Measurements from ENCODE around the gene NDEL1. TPM values are rescaled to one million over a fixed set of nuclear protein-coding genes. Genes with fewer than 3 reads are reported as not detected.

The NDEL1 gene
- total and polyA plus RNA-seq, 4 donors: 15.3 to 52.3 (median 35.4) TPM

DNA sequence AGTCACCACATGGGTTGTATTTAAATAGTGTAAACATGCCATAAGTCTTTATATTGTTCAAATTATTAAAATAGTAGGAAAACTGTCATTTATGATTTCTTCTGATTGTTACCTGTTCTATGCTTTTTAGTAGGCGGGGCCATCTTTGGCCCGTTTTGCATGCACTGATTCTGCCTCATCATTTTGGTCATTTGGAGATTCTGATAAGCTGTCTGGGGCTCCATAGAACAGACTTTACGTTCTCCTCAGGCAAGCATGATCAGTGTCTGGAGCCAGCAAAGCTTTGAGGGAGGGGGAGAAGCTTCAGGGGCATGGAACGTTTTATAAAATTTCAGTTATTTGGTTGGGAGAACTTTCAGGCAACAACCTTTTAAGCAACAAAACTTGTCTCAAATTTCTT, 8.8 kb downstream of the NDEL1 start:
- Histone ChIP-seq H3K9me3 (ENCODE audit: control insufficient read depth in 4 of 4, low read length in 3 of 4) (no peaks in the 10 kb centered on the region), H3K4me3 (ENCODE audit: low read depth in 1 of 3, low read length in 3 of 3) (no peak overlapping the region), H3K36me3 (ENCODE audit: control insufficient read depth in 4 of 4, insufficient read depth in 3 of 4, low read depth in 1 of 4, low read length in 3 of 4) (peaks cover 7 to 32% (median 20%) of the 10 kb centered on the region in 4 donors), H3K27me3 (ENCODE audit: control insufficient read depth in 4 of 4, insufficient read depth in 4 of 4, low read length in 3 of 4) (no peaks in the 10 kb centered on the region), H3K4me1 (ENCODE audit: control insufficient read depth in 4 of 4, insufficient read depth in 4 of 4, low read length in 3 of 4) (peaks cover 3 to 29% (median 14%) of the 10 kb centered on the region in 4 donors), H3K9ac (ENCODE audit: low read depth in 1 of 2, low read length in 2 of 2) (no peak overlapping the region), H3K27ac (ENCODE audit: low read depth in 1 of 2, low read length in 2 of 2) (no peak overlapping the region)
- 79% methylated on average over 4 of the region's 4 CpGs for WGBS
- DNase-seq (ENCODE audit: low spot score): no peak
- TF ChIP-seq, protein P1, sequence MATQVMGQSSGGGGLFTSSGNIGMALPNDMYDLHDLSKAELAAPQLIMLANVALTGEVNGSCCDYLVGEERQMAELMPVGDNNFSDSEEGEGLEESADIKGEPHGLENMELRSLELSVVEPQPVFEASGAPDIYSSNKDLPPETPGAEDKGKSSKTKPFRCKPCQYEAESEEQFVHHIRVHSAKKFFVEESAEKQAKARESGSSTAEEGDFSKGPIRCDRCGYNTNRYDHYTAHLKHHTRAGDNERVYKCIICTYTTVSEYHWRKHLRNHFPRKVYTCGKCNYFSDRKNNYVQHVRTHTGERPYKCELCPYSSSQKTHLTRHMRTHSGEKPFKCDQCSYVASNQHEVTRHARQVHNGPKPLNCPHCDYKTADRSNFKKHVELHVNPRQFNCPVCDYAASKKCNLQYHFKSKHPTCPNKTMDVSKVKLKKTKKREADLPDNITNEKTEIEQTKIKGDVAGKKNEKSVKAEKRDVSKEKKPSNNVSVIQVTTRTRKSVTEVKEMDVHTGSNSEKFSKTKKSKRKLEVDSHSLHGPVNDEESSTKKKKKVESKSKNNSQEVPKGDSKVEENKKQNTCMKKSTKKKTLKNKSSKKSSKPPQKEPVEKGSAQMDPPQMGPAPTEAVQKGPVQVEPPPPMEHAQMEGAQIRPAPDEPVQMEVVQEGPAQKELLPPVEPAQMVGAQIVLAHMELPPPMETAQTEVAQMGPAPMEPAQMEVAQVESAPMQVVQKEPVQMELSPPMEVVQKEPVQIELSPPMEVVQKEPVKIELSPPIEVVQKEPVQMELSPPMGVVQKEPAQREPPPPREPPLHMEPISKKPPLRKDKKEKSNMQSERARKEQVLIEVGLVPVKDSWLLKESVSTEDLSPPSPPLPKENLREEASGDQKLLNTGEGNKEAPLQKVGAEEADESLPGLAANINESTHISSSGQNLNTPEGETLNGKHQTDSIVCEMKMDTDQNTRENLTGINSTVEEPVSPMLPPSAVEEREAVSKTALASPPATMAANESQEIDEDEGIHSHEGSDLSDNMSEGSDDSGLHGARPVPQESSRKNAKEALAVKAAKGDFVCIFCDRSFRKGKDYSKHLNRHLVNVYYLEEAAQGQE (IDR thresholded peaks at IDR 0.05): no peak
- TF ChIP-seq MAX (IDR thresholded peaks at IDR 0.05) (no peak), FOXA1 (IDR thresholded peaks at IDR 0.05) (no peak), FOXA2 (IDR thresholded peaks at IDR 0.05) (no peak), CTCF (IDR thresholded peaks at IDR 0.05; ENCODE audit: low read depth, low read length, missing input control) (no peak), JUND (IDR thresholded peaks at IDR 0.05) (no peak), RAD21 (IDR thresholded peaks at IDR 0.05) (no peak), EGR1 (IDR thresholded peaks at IDR 0.05; ENCODE audit: low read depth in 2 of 2) (no peak), NR2F2 (IDR thresholded peaks at IDR 0.05) (no peak)
- TF ChIP-seq, protein P2, sequence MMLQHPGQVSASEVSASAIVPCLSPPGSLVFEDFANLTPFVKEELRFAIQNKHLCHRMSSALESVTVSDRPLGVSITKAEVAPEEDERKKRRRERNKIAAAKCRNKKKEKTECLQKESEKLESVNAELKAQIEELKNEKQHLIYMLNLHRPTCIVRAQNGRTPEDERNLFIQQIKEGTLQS (IDR thresholded peaks at IDR 0.05): no peak

- H3K9ac ChIP-seq (ENCODE audit: low read depth in 1 of 2, low read length in 2 of 2): no peak overlapping the region
Measured at GRCh38 chr17:8445536-8445935, 9.9 kb downstream of the NDEL1 start.

More at GRCh38 chr17:8445536-8445935, 9.9 kb downstream of the NDEL1 start:
- peaks cover 7 to 32% (median 22%) of the 10 kb centered on the region in 4 donors for H3K36me3 ChIP-seq (ENCODE audit: control insufficient read depth in 4 of 4, insufficient read depth in 3 of 4, low read depth in 1 of 4, low read length in 3 of 4)
- H3K9me3 ChIP-seq (ENCODE audit: control insufficient read depth in 4 of 4, low read length in 3 of 4): no peaks in the 10 kb centered on the region
- H3K27me3 ChIP-seq (ENCODE audit: control insufficient read depth in 4 of 4, insufficient read depth in 4 of 4, low read length in 3 of 4): no peaks in the 10 kb centered on the region
- DNase-seq (ENCODE audit: low spot score): no peak
- H3K4me1 ChIP-seq (ENCODE audit: control insufficient read depth in 4 of 4, insufficient read depth in 4 of 4, low read length in 3 of 4): peaks cover 10 to 28% (median 15%) of the 10 kb centered on the region in 4 donors
- no peak overlapping the region for H3K27ac ChIP-seq (ENCODE audit: low read depth in 1 of 2, low read length in 2 of 2)
- 80% methylated on average over 4 of the region's 4 CpGs for WGBS
- no peak overlapping the region for H3K4me3 ChIP-seq (ENCODE audit: low read depth in 1 of 3, low read length in 3 of 3)
- TF ChIP-seq NR2F2 (IDR thresholded peaks at IDR 0.05) (peak; percentile 27), CTCF (IDR thresholded peaks at IDR 0.05; ENCODE audit: low read depth, low read length, missing input control) (no peak)
